Body of pancreas (tissue), 4 donors: ENCODE measurements around the gene CD274. TPM values are rescaled to one million over a fixed set of nuclear protein-coding genes. Genes with fewer than 3 reads are reported as not detected.

Experiments
- ATAC-seq: fragments of 150-250 bp; one replicate; pipeline ENCODE4 v1.9.1; 2016
- DNase-seq, 4 donors: peaks; one replicate each; pipeline ENCODE4 v3.0.0-alpha.2; 2019
- H3K27ac ChIP-seq, 4 donors: fragments of 200-600 bp; sonication (generic); 1 replicate in 3 of 4; 2 replicates in 1 of 4; pipeline versions ENCODE4 v1.5.1 to v1.6.1; 2016 to 2019; ENCODE audit warnings: mild to moderate bottlenecking in 1 of 4, mixed read lengths in 1 of 4, moderate library complexity in 1 of 4
- H3K27me3 ChIP-seq, 2 donors: fragments of 200-600 bp; sonication (generic); one replicate each; pipeline ENCODE4 v1.6.0; 2016; ENCODE audit warnings: mild to moderate bottlenecking in 1 of 2
- H3K36me3 ChIP-seq, 2 donors: fragments of 200-600 bp; sonication (generic); replicated peaks in 1 of 2; 2 replicates each; pipeline ENCODE4 v1.5.1; 2016; ENCODE audit warnings: low read depth in 2 of 2; ENCODE audit not compliant: insufficient read depth in 1 of 2
- H3K4me1 ChIP-seq: fragments of 200-600 bp; sonication (generic); one replicate; pipeline ENCODE4 v1.6.0; 2016
- H3K4me3 ChIP-seq, 2 donors: fragments of 200-600 bp; sonication (generic); 1 replicate in 1 of 2; 2 replicates in 1 of 2; pipeline ENCODE4 v1.5.1; 2016 to 2019
- H3K9me3 ChIP-seq, 3 donors: fragments of 200-600 bp; sonication (generic); 1 replicate in 2 of 3; 2 replicates in 1 of 3; pipeline ENCODE4 v1.5.1; 2016
- POLR2A ChIP-seq, 3 donors: fragments of 450-650 bp; IDR thresholded peaks; one replicate each; pipeline ENCODE4 v1.6.1; 2016; ENCODE audit warnings: antibody characterized with exemption in 3 of 3, mild to moderate bottlenecking in 2 of 3
- WGBS, 2 donors: methylation state at CpG; one replicate each; pipeline ENCODE4 v1.1.5; 2017; 5-methylcytosine and 5-hydroxymethylcytosine counted together
- intact Hi-C: fragments of 100-400 bp; cut with DNase I; formaldehyde crosslinking; loops from one replicate; pipeline ENCODE4 v1.15.1; 2023
- total RNA-seq, 2 donors: library from RNA; depleted of rRNA; stranded (reverse); fragments of >200 nt; gene quantifications; one replicate each; pipeline ENCODE4 v1.1.0, GENCODE V29; 2016
- TF ChIP-seq, protein P1 (sequence below), 7 experiments: fragments of 450-650 bp in 4 of 7; fragments of 200-600 bp in 3 of 7; sonication (generic) in 3 of 7; IDR thresholded peaks; one replicate each; pipeline ENCODE4 v1.5.1; 2016 to 2019; ENCODE audit warnings: antibody characterized with exemption in 7 of 7

Gene CD274
- 1 to 10 TPM; 1.6 to 3.6 TPM for total RNA-seq

DNA sequence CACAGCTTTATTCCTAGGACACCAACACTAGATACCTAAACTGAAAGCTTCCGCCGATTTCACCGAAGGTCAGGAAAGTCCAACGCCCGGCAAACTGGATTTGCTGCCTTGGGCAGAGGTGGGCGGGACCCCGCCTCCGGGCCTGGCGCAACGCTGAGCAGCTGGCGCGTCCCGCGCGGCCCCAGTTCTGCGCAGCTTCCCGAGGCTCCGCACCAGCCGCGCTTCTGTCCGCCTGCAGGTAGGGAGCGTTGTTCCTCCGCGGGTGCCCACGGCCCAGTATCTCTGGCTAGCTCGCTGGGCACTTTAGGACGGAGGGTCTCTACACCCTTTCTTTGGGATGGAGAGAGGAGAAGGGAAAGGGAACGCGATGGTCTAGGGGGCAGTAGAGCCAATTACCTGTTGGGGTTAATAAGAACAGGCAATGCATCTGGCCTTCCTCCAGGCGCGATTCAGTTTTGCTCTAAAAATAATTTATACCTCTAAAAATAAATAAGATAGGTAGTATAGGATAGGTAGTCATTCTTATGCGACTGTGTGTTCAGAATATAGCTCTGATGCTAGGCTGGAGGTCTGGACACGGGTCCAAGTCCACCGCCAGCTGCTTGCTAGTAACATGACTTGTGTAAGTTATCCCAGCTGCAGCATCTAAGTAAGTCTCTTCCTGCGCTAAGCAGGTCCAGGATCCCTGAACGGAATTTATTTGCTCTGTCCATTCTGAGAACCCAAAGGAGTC, at the start of gene CD274:
TSS of gene CD274 (plus strand) at position 184 of the 733 bp plus-strand sequence. CDS start 5,572 bp downstream, outside the sequence.
- H3K27me3 ChIP-seq = no peaks in the 10 kb centered on the region
- intact Hi-C loops = no loop called here
- no peaks in the 10 kb centered on the region for H3K36me3 ChIP-seq
- peak; percentile 94 to 96 (median 96) for DNase-seq
- peak within 1 kb of the TSS; percentile 52 to 92 (median 78) for H3K27ac ChIP-seq
- H3K9me3 ChIP-seq = no peaks in the 10 kb centered on the region
- TF ChIP-seq, protein P1, sequence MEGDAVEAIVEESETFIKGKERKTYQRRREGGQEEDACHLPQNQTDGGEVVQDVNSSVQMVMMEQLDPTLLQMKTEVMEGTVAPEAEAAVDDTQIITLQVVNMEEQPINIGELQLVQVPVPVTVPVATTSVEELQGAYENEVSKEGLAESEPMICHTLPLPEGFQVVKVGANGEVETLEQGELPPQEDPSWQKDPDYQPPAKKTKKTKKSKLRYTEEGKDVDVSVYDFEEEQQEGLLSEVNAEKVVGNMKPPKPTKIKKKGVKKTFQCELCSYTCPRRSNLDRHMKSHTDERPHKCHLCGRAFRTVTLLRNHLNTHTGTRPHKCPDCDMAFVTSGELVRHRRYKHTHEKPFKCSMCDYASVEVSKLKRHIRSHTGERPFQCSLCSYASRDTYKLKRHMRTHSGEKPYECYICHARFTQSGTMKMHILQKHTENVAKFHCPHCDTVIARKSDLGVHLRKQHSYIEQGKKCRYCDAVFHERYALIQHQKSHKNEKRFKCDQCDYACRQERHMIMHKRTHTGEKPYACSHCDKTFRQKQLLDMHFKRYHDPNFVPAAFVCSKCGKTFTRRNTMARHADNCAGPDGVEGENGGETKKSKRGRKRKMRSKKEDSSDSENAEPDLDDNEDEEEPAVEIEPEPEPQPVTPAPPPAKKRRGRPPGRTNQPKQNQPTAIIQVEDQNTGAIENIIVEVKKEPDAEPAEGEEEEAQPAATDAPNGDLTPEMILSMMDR (IDR thresholded peaks at IDR 0.05) = peak; percentile 46 to 86 (median 72)
- peak; percentile 69 to 82 (median 81) for TF ChIP-seq POLR2A (IDR thresholded peaks at IDR 0.05)
- peaks cover 6% of the 10 kb centered on the region for H3K4me1 ChIP-seq
- H3K4me3 ChIP-seq = peak within 1 kb of the TSS; percentile 59 to 62
- WGBS, 2 donors = 1 to 2% methylated on average over 25 to 36 of the region's 36 CpGs
- ATAC-seq = peak; percentile 100

DNA sequence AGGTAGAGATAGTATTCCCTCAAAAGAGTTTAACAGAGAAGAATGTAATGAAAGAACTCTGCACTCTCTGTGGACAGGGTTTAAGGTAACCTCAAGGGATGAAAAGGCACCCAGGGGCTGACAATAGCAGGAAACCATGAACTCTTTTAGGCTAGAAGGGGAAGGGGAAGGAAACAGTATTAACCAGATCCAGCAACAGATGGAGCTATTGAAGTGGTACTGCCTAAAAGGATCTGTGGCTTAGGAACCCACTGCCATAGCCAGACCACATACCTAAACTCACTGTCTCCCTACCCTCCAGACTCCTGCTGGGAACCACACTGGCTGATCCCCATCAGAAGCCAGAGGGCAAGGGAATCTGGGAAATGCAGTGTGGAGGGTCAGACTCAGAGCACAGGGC, 48.1 kb upstream of the CD274 start:
- Histone ChIP-seq H3K27ac (no peak overlapping the region), H3K4me3 (no peak overlapping the region), H3K9me3 (no peaks in the 10 kb centered on the region), H3K36me3 (no peaks in the 10 kb centered on the region), H3K4me1 (no peaks in the 10 kb centered on the region), H3K27me3 (no peaks in the 10 kb centered on the region)
- TF ChIP-seq POLR2A (IDR thresholded peaks at IDR 0.05) = no peak
- TF ChIP-seq, protein P1 (IDR thresholded peaks at IDR 0.05) = no peak
- DNase-seq (no peak), ATAC-seq (no peak)
- intact Hi-C loops = no loop called here

DNA sequence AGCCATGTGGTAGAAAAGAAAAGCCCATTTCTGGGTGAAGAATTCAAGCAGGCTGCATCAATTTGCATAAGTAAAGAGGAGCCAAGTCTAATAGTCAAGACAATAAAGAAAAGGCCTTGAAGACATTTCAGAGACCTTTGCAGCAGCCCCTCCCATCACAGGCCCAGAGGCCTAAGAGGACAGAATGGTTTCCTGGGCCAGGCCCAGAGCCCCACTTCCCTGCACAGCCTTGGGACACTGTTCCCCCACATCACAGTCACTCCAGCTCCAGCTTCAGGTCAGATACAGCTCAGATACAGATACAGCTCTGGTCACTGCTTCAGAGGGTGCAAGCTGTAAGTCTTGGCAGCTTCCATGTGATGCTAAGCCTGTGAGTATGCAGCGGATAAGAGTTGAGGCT, 41.7 kb upstream of the CD274 start:
- no peak overlapping the region for H3K27ac ChIP-seq
- H3K4me3 ChIP-seq = no peak overlapping the region
- no peaks in the 10 kb centered on the region for H3K36me3 ChIP-seq
- H3K9me3 ChIP-seq = peaks cover 0 to 10% (median 0%) of the 10 kb centered on the region in 3 donors
- TF ChIP-seq, protein P1 (IDR thresholded peaks at IDR 0.05) = no peak
- no peak for TF ChIP-seq POLR2A (IDR thresholded peaks at IDR 0.05)
- no peaks in the 10 kb centered on the region for H3K27me3 ChIP-seq
- WGBS, 2 donors = 90 to 100% methylated on average over 1 of the region's 1 CpG
- intact Hi-C loops = no loop called here
- no peak for DNase-seq
- H3K4me1 ChIP-seq = no peaks in the 10 kb centered on the region
- no peak for ATAC-seq

DNA sequence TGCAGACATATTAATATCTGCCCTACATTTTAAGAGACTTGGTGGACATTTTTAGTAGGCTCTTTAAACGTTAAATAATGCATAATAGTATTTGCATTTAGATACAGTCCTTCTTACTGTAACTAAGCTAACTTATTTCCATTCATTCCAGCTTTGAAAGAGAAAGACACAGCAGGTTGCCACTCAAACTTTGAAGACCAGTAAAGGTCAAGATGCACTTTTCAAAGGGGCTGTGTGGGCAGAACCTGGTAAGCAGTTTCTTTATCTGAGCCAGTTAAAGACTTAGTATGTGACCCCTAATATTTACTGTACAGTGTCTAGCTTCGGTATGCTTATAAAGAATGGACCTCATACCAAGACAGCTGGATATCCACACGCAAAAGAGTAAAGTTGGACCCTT, 33.4 kb upstream of the CD274 start:
- Histone ChIP-seq H3K9me3 (no peaks in the 10 kb centered on the region), H3K27me3 (no peaks in the 10 kb centered on the region), H3K27ac (no peak overlapping the region), H3K36me3 (no peaks in the 10 kb centered on the region), H3K4me3 (no peak overlapping the region), H3K4me1 (no peaks in the 10 kb centered on the region)
- 70 to 72% methylated on average over 3 of the region's 3 CpGs for WGBS, 2 donors
- TF ChIP-seq POLR2A (IDR thresholded peaks at IDR 0.05) = no peak
- TF ChIP-seq, protein P1 (IDR thresholded peaks at IDR 0.05) = no peak
- intact Hi-C loops = no loop called here
- DNase-seq (no peak), ATAC-seq (no peak)

DNA sequence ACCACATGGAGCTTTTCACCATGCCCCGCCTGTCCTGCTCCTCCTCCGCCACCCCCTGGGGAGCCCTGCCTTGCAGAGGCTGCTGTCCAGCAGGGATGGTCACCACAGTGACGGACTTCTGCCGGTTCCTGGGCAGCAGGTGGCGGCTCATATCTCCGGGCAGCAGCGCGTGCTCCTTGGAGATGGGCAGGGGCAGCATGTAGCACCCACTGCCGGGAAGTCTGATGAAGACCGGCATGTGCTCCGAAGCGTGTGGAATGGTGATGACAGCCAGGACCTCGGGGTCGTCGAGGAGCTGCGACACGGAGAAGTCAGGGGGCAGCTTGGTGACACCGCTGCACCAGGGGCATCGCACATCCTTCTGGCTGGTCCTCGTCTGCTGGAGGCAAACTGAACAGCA, 31.9 kb upstream of the CD274 start:
- 90 to 97% methylated on average over 11 to 20 of the region's 20 CpGs for WGBS, 2 donors
- no peak overlapping the region for H3K4me3 ChIP-seq
- intact Hi-C loops = no loop called here
- no peak overlapping the region for H3K27ac ChIP-seq
- no peaks in the 10 kb centered on the region for H3K27me3 ChIP-seq
- H3K36me3 ChIP-seq = no peaks in the 10 kb centered on the region
- H3K4me1 ChIP-seq = no peaks in the 10 kb centered on the region
- ATAC-seq (no peak), DNase-seq (no peak)
- H3K9me3 ChIP-seq = no peaks in the 10 kb centered on the region
- TF ChIP-seq, protein P1 (IDR thresholded peaks at IDR 0.05) = no peak
- TF ChIP-seq POLR2A (IDR thresholded peaks at IDR 0.05) = no peak
